Liver (tissue), 9 donors: ENCODE measurements around the gene COX4I1. TPM values are rescaled to one million over a fixed set of nuclear protein-coding genes. Genes with fewer than 3 reads are reported as not detected.

Source experiments
- DNase-seq: peaks from one replicate; pipeline ENCODE4 v3.0.0-alpha.2; 2017; ENCODE audit warnings: low spot score
- H3K27ac ChIP-seq, 2 donors: one replicate each; pipeline ENCODE4 v1.7.0; 2013; ENCODE audit warnings: inconsistent platforms in 2 of 2, low read length in 2 of 2, control low read depth in 1 of 2, low read depth in 1 of 2, mild to moderate bottlenecking in 1 of 2
- H3K27me3 ChIP-seq, 4 donors: one replicate each; pipeline versions ENCODE4 v1.6.1 to v1.7.0; 2013; ENCODE audit warnings: low read length in 3 of 4, inconsistent platforms in 1 of 4, mild to moderate bottlenecking in 1 of 4, moderate library complexity in 1 of 4; ENCODE audit not compliant: control insufficient read depth in 4 of 4, insufficient read depth in 4 of 4
- H3K36me3 ChIP-seq, 4 donors: one replicate each; pipeline versions ENCODE4 v1.6.1 to v1.7.0; 2013; ENCODE audit warnings: low read length in 3 of 4, mild to moderate bottlenecking in 3 of 4, low read depth in 1 of 4, moderate library complexity in 1 of 4; ENCODE audit not compliant: control insufficient read depth in 4 of 4, insufficient read depth in 3 of 4
- H3K4me1 ChIP-seq, 4 donors: one replicate each; pipeline versions ENCODE4 v1.6.1 to v1.7.0; 2013; ENCODE audit warnings: low read length in 3 of 4, mild to moderate bottlenecking in 3 of 4, moderate library complexity in 1 of 4; ENCODE audit not compliant: control insufficient read depth in 4 of 4, insufficient read depth in 4 of 4
- H3K4me3 ChIP-seq, 3 donors: one replicate each; pipeline versions ENCODE4 v1.6.1 to v1.7.0; 2013; ENCODE audit warnings: low read length in 3 of 3, control low read depth in 1 of 3, low read depth in 1 of 3, mild to moderate bottlenecking in 1 of 3
- H3K9ac ChIP-seq, 2 donors: one replicate each; pipeline ENCODE4 v1.7.0; 2013; ENCODE audit warnings: low read length in 2 of 2, mild to moderate bottlenecking in 2 of 2, moderate library complexity in 2 of 2, control low read depth in 1 of 2, low read depth in 1 of 2
- H3K9me3 ChIP-seq, 4 donors: one replicate each; pipeline versions ENCODE4 v1.6.1 to v1.7.0; 2013; ENCODE audit warnings: low read length in 3 of 4; ENCODE audit not compliant: control insufficient read depth in 4 of 4
- EGR1 ChIP-seq, 2 donors: IDR thresholded peaks; 2 replicates each; pipeline ENCODE4 v1.6.1; 2016 to 2018; ENCODE audit warnings: antibody characterized with exemption in 2 of 2, low read depth in 2 of 2
- FOXA1 ChIP-seq: IDR thresholded peaks from 2 replicates; pipeline ENCODE4 v1.6.1; 2016; ENCODE audit warnings: antibody characterized with exemption
- FOXA2 ChIP-seq: IDR thresholded peaks from 2 replicates; pipeline ENCODE4 v1.6.1; 2016; ENCODE audit warnings: antibody characterized with exemption
- GABPA ChIP-seq, 2 donors: IDR thresholded peaks in 1 of 2; conservative IDR thresholded peaks in 1 of 2; 2 replicates each; pipeline ENCODE4 v1.6.1; 2016; ENCODE audit warnings: antibody characterized with exemption in 2 of 2, mild to moderate bottlenecking in 1 of 2, moderate library complexity in 1 of 2
- HNF4A ChIP-seq, 2 donors: conservative IDR thresholded peaks; 2 replicates each; pipeline ENCODE4 v1.6.1; 2016; ENCODE audit warnings: antibody characterized with exemption in 2 of 2, mild to moderate bottlenecking in 2 of 2
- HNF4G ChIP-seq: IDR thresholded peaks from 2 replicates; pipeline ENCODE4 v1.6.1; 2016; ENCODE audit warnings: antibody characterized with exemption
- JUND ChIP-seq, 2 donors: IDR thresholded peaks; 2 replicates each; pipeline ENCODE4 v1.6.1; 2016; ENCODE audit warnings: antibody characterized with exemption in 2 of 2
- NR2F2 ChIP-seq: IDR thresholded peaks from 2 replicates; pipeline ENCODE4 v1.6.1; 2016; ENCODE audit warnings: antibody characterized with exemption
- RAD21 ChIP-seq, 2 donors: IDR thresholded peaks; 2 replicates each; pipeline ENCODE4 v1.6.1; 2016; ENCODE audit warnings: antibody characterized with exemption in 2 of 2, mild to moderate bottlenecking in 2 of 2
- RXRA ChIP-seq, 2 donors: IDR thresholded peaks; 2 replicates each; pipeline ENCODE4 v1.6.1; 2017 to 2018; ENCODE audit warnings: antibody characterized with exemption in 2 of 2, mild to moderate bottlenecking in 1 of 2
- SP1 ChIP-seq: IDR thresholded peaks from 2 replicates; pipeline ENCODE4 v1.6.1; 2018; ENCODE audit warnings: antibody characterized with exemption, mild to moderate bottlenecking
- TAF1 ChIP-seq: conservative IDR thresholded peaks from 2 replicates; pipeline ENCODE4 v1.6.1; 2016; ENCODE audit warnings: antibody characterized with exemption, mild to moderate bottlenecking
- YY1 ChIP-seq: IDR thresholded peaks from 2 replicates; pipeline ENCODE4 v1.6.1; 2016; ENCODE audit warnings: antibody characterized with exemption, mild to moderate bottlenecking
- WGBS: extraction: QIAGEN DNeasy Blood & Tissue Kit; methylation state at CpG from one replicate; pipeline ENCODE4 v1.1.7; 2013; 5-methylcytosine and 5-hydroxymethylcytosine counted together
- polyA plus RNA-seq, 2 donors: library from polyadenylated mRNA; stranded (reverse) in 1 of 2; unstranded in 1 of 2; fragments of 200-250 nt in 1 of 2; fragments of >200 nt in 1 of 2; fragmentation: Nextera tagmentation in 1 of 2; extraction: Ambion mirVana in 1 of 2; gene quantifications; one replicate each; pipeline versions ENCODE4 v1.2.1 to v1.2.3, GENCODE V29; 2013 to 2015
- total RNA-seq, 2 donors: library from RNA; depleted of rRNA; stranded (reverse); fragments of >200 nt; gene quantifications; one replicate each; pipeline ENCODE4 v1.2.3, GENCODE V29; 2014
- TF ChIP-seq, protein P1 (sequence below): IDR thresholded peaks from 2 replicates; pipeline ENCODE4 v1.6.1; 2016; ENCODE audit warnings: antibody characterized with exemption
- TF ChIP-seq, protein P2 (sequence below): fragments of 150-350 bp; IDR thresholded peaks from 2 replicates; pipeline ENCODE4 v1.5.1; 2017; ENCODE audit warnings: improper control_type of control experiment, low read depth, low read length; ENCODE audit not compliant: missing input control
- TF ChIP-seq, protein P3 (sequence below): IDR thresholded peaks from 2 replicates; pipeline ENCODE4 v1.6.1; 2016; ENCODE audit warnings: antibody characterized with exemption
- TF ChIP-seq, protein P4 (sequence below): IDR thresholded peaks from 2 replicates; pipeline ENCODE4 v1.6.1; 2016; ENCODE audit warnings: antibody characterized with exemption, mild to moderate bottlenecking
- TF ChIP-seq, protein P5 (sequence below): IDR thresholded peaks from 2 replicates; pipeline ENCODE4 v1.6.1; 2016; ENCODE audit warnings: antibody characterized with exemption
- donor health status: healthy.
- donor health status: healthy.
- donor health status: healthy.
- donor health status: healthy.
- donor health status: healthy.

Gene COX4I1
- total and polyA plus RNA-seq, 4 donors = 186 to 576 (median 331) TPM

DNA sequence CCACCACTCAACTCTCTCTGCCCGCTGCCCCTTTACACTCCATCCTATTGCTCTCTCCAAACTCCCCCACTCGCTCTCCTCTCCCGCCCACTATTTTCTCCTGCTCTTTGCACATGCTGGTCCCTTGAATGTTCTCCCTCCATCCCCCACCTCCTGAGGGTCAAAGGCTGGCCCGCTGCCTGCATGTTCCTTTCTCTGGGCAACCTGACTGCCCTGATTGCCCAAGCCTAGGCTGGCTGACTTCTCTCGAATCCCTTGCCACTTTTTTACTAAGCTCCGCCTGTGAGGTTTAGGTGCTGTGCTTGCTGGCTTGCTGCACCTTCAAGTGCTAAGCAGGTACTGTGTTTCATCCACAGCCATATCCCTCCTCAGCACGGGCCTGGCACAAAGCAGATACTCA lies 2.9 kb upstream of the COX4I1 start:
- Histone ChIP-seq H3K27ac (no peak overlapping the region), H3K4me3 (no peak overlapping the region), H3K36me3 (peaks cover 0 to 17% (median 2%) of the 10 kb centered on the region in 4 donors), H3K27me3 (no peaks in the 10 kb centered on the region), H3K9me3 (no peaks in the 10 kb centered on the region), H3K4me1 (peaks cover 4 to 31% (median 23%) of the 10 kb centered on the region in 4 donors), H3K9ac (no peak overlapping the region)
- 81% methylated on average over 7 of the region's 7 CpGs for WGBS
- TF ChIP-seq FOXA1 = no peak
- no peak for DNase-seq

DNA sequence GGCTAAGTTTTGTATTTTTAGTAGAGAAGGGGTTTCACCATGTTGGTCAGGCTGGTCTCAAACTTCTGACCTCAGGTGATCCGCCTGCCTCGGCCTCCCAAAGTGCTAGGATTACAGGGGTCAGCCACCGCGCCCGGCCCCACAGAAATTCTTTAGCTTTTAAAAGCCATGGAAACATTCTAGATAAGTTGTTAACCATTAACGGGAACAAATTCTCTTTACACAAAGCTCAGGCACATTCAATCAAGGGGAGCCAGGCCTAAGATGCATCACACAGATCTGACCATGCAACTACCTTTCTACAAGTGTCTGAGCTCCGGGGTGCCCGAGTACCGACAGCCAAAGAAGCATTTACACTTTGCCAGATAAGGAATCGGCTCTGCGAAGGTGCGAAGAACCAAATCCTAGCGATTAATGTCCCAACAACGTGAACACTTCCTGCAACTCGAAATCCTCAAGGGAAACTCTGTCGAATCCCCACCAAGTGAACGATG lies 1.2 kb upstream of the COX4I1 start:
- peak overlapping the region; percentile 52 to 95 for H3K9ac ChIP-seq
- WGBS = 11% methylated on average over 17 of the region's 17 CpGs
- H3K36me3 ChIP-seq = peaks cover 0 to 31% (median 15%) of the 10 kb centered on the region in 4 donors
- TF ChIP-seq RAD21 (IDR thresholded peaks at IDR 0.05) (no peak), SP1 (no peak), EGR1 (IDR thresholded peaks at IDR 0.05; ENCODE audit: low read depth in 2 of 2) (no peak), YY1 (no peak), TAF1 (no peak), JUND (IDR thresholded peaks at IDR 0.05) (no peak), NR2F2 (no peak), FOXA2 (no peak), HNF4A (conservative IDR thresholded peaks at IDR 0.05) (no peak), RXRA (IDR thresholded peaks at IDR 0.05) (no peak), GABPA (IDR thresholded peaks at IDR 0.05 in 1 of 2, conservative IDR thresholded peaks at IDR 0.05 in 1 of 2) (no peak), HNF4G (no peak), FOXA1 (no peak)
- TF ChIP-seq, protein P1, sequence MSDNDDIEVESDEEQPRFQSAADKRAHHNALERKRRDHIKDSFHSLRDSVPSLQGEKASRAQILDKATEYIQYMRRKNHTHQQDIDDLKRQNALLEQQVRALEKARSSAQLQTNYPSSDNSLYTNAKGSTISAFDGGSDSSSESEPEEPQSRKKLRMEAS = no peak
- TF ChIP-seq, protein P2, sequence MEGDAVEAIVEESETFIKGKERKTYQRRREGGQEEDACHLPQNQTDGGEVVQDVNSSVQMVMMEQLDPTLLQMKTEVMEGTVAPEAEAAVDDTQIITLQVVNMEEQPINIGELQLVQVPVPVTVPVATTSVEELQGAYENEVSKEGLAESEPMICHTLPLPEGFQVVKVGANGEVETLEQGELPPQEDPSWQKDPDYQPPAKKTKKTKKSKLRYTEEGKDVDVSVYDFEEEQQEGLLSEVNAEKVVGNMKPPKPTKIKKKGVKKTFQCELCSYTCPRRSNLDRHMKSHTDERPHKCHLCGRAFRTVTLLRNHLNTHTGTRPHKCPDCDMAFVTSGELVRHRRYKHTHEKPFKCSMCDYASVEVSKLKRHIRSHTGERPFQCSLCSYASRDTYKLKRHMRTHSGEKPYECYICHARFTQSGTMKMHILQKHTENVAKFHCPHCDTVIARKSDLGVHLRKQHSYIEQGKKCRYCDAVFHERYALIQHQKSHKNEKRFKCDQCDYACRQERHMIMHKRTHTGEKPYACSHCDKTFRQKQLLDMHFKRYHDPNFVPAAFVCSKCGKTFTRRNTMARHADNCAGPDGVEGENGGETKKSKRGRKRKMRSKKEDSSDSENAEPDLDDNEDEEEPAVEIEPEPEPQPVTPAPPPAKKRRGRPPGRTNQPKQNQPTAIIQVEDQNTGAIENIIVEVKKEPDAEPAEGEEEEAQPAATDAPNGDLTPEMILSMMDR = no peak
- TF ChIP-seq, protein P3, sequence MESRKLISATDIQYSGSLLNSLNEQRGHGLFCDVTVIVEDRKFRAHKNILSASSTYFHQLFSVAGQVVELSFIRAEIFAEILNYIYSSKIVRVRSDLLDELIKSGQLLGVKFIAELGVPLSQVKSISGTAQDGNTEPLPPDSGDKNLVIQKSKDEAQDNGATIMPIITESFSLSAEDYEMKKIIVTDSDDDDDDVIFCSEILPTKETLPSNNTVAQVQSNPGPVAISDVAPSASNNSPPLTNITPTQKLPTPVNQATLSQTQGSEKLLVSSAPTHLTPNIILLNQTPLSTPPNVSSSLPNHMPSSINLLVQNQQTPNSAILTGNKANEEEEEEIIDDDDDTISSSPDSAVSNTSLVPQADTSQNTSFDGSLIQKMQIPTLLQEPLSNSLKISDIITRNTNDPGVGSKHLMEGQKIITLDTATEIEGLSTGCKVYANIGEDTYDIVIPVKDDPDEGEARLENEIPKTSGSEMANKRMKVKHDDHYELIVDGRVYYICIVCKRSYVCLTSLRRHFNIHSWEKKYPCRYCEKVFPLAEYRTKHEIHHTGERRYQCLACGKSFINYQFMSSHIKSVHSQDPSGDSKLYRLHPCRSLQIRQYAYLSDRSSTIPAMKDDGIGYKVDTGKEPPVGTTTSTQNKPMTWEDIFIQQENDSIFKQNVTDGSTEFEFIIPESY = no peak
- TF ChIP-seq, protein P4, sequence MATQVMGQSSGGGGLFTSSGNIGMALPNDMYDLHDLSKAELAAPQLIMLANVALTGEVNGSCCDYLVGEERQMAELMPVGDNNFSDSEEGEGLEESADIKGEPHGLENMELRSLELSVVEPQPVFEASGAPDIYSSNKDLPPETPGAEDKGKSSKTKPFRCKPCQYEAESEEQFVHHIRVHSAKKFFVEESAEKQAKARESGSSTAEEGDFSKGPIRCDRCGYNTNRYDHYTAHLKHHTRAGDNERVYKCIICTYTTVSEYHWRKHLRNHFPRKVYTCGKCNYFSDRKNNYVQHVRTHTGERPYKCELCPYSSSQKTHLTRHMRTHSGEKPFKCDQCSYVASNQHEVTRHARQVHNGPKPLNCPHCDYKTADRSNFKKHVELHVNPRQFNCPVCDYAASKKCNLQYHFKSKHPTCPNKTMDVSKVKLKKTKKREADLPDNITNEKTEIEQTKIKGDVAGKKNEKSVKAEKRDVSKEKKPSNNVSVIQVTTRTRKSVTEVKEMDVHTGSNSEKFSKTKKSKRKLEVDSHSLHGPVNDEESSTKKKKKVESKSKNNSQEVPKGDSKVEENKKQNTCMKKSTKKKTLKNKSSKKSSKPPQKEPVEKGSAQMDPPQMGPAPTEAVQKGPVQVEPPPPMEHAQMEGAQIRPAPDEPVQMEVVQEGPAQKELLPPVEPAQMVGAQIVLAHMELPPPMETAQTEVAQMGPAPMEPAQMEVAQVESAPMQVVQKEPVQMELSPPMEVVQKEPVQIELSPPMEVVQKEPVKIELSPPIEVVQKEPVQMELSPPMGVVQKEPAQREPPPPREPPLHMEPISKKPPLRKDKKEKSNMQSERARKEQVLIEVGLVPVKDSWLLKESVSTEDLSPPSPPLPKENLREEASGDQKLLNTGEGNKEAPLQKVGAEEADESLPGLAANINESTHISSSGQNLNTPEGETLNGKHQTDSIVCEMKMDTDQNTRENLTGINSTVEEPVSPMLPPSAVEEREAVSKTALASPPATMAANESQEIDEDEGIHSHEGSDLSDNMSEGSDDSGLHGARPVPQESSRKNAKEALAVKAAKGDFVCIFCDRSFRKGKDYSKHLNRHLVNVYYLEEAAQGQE = no peak
- TF ChIP-seq, protein P5, sequence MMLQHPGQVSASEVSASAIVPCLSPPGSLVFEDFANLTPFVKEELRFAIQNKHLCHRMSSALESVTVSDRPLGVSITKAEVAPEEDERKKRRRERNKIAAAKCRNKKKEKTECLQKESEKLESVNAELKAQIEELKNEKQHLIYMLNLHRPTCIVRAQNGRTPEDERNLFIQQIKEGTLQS = no peak
- H3K27me3 ChIP-seq = no peaks in the 10 kb centered on the region
- H3K4me3 ChIP-seq = peak overlapping the region; percentile 86 to 97 (median 96)
- H3K4me1 ChIP-seq = peaks cover 4 to 33% (median 23%) of the 10 kb centered on the region in 4 donors
- no peaks in the 10 kb centered on the region for H3K9me3 ChIP-seq
- no peak for DNase-seq
- no peak overlapping the region for H3K27ac ChIP-seq
